AG09319 (cell line): ENCODE measurements around the gene PEX5.

Experiments
- DNase-seq: peaks from one replicate; pipeline ENCODE4 v3.0.0-alpha.2; 2010; ENCODE audit warnings: low read depth; ENCODE audit errors: extremely low read depth
- TF ChIP-seq, protein P1 (sequence below): IDR thresholded peaks from 2 replicates; pipeline ENCODE4 v1.5.1; 2011; ENCODE audit warnings: low read depth, mild to moderate bottlenecking, inconsistent platforms, low read length, moderate library complexity

PEX5 gene

DNA sequence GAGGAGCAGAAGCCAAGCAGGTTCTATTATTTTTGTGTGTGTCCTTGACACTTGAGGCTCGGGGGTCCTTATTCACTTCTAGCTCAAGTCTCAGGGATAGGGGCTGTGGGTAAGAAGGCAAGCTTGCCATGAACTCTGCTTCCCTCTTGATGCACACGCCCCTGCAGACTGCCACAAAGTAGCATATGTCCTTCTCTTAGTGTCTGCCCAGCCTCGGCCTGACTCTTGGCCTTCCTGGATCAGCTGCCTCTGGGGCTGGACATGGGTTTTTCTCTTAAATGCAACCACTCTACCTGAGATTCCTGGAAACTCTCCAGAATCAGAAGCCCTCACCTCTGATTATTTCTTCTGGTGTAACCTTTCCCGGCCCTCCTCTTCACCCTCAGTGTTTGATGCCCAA, 28.2 kb upstream of the PEX5 start:
- no peak for DNase-seq
- TF ChIP-seq, protein P1, sequence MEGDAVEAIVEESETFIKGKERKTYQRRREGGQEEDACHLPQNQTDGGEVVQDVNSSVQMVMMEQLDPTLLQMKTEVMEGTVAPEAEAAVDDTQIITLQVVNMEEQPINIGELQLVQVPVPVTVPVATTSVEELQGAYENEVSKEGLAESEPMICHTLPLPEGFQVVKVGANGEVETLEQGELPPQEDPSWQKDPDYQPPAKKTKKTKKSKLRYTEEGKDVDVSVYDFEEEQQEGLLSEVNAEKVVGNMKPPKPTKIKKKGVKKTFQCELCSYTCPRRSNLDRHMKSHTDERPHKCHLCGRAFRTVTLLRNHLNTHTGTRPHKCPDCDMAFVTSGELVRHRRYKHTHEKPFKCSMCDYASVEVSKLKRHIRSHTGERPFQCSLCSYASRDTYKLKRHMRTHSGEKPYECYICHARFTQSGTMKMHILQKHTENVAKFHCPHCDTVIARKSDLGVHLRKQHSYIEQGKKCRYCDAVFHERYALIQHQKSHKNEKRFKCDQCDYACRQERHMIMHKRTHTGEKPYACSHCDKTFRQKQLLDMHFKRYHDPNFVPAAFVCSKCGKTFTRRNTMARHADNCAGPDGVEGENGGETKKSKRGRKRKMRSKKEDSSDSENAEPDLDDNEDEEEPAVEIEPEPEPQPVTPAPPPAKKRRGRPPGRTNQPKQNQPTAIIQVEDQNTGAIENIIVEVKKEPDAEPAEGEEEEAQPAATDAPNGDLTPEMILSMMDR: no peak

DNA sequence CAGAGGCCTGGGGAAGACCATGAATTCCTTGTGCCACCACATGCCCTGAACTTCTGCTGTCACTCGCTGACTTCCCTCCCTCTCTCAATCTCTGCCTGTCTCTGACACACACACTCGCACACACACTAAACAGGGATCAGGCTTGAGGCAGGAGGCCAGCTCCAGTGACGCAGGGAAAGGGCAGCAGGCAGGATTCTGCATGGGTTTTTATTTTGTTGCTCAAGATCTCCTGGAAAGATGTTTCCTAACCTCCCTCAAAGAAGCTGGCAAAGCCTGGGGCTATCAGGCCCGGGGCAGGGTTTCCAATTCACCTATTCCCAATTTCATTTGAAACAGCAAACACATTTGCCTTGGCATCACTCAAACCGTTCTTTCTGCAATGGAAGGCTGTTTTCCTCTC, 27.7 kb upstream of the PEX5 start:
- TF ChIP-seq, protein P1: no peak
- peak; percentile 47 for DNase-seq

DNA sequence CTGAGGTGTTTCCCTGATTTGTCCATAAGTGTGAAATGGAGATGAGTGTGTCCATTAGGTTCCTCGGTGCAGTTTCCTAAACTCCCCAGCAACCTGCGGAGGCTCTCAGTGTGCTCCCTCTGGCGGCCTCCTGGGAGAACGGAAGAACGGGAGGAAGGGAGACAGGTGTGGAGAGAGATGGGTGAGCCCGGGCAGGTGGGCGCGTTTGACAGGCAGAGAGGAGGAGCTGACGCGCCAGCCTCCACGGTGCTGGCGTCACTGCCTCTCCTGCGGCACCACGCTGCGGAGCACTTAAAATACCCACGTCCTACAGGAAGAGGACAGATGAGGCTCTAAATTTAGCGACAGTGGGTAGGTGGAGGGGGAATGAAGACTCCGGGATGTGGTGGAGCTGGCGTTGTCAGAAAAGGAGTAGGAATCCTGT, 26.8 kb upstream of the PEX5 start:
- TF ChIP-seq, protein P1: peak; percentile 46
- DNase-seq: no peak

DNA sequence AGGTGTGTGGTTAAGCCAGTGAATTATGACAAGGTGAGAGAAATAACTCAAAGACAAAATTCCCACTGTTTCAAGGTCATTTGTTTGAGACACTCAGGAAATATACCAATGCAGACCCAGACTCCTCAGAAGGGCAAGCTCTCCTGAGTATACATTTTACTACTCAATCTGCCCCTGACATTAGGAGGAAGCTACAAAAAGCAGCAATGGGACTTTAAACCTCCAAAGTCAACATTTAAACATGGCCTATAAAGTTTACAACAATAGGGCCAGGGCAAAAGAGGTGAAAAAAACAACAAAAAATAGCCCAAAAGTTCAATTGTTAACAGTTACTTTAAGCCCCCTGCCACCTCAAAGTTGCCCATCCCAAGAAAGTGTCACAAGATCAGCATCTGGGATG, 19.5 kb upstream of the PEX5 start:
- TF ChIP-seq, protein P1: no peak
- DNase-seq: no peak

DNA sequence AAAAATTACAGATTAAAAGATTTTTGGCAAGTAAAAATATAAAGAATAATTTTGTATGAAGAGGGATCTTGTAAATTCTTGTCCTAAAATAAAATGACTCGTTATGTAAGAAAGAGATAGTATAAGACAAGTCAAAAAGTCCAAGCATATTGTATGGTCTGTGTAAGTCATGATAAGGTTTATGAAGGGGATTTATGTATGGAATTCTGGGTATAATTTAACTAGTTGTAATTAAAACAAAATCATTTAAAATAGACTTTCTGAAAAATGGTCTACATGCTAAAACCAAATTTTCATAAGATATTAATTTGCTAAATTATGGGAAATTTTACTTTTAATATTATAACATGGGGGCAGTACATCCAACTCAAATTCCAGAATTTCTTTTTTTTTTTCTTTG, 17.6 kb upstream of the PEX5 start:
- DNase-seq: no peak
- TF ChIP-seq, protein P1: no peak

DNA sequence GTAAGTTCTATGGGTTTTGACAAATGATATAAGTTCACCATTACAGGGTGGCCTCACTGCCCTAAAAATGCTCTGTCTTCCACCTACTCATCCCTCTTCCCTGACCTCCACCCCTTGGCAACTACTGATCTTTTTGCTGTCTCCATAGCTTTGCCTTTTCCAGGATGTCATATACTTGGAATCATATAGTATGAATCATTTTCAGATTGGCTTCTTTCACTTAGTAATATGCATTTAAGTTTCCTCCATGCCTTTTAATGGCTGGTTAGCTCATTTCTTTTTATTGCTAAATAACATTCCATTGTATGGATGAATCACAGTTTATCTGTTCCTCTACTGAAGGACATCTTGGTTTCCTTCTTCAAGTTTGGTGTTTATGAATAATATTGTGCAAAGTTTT, 14.0 kb upstream of the PEX5 start:
- no peak for DNase-seq
- TF ChIP-seq, protein P1: no peak

DNA sequence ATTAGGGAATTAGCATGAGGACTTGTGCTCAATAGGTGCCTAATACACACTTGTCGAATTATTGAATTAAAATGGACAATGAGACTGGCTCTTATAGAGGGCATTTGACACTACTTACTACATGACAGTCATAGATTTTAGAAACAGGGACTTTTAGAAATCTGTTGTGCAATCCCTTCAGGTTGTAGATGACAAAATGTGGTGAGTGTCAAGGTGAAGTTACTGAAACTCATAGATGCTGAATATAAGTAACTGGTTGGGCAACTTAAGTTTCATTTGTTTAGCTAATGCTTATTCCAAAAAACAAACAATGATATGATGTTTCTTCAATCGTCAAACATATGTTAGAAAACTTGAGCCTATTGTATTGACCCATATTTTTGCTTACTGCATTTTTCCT, 12.9 kb upstream of the PEX5 start:
- no peak for DNase-seq
- TF ChIP-seq, protein P1: no peak
